NCI-H1105 (cell line): ENCODE results near the gene RAMACL.
"Not testable (repeated sequence)": the region's sequence is repeated elsewhere in the genome, so short reads cannot be mapped to it uniquely, and the experiment has no call there.

Source experiments
- DNase-seq: peaks from one replicate; lab custom pipeline; 2025; lab: John Stamatoyannopoulos, UW

Gene RAMACL

DNA sequence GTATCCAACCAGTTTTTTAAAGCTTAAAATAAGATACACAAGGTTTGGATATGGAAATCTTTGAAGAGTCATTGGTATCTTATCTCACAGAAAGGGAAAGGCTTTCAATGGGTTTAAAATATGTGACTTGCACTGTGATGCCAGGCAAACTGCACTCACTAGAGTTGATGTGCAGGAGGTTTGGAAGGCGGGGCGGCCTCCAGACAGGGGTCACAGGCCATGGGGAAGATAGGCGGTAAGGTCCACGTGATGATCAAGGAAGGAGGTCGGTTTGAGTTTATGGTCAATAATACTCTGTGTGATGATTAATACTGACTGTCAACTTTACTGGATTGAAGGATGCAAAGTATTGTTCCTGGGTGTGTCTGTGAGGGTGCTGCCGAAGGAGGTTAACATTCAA lies 9.5 kb upstream of the RAMACL start:
- no peak for DNase-seq

DNA sequence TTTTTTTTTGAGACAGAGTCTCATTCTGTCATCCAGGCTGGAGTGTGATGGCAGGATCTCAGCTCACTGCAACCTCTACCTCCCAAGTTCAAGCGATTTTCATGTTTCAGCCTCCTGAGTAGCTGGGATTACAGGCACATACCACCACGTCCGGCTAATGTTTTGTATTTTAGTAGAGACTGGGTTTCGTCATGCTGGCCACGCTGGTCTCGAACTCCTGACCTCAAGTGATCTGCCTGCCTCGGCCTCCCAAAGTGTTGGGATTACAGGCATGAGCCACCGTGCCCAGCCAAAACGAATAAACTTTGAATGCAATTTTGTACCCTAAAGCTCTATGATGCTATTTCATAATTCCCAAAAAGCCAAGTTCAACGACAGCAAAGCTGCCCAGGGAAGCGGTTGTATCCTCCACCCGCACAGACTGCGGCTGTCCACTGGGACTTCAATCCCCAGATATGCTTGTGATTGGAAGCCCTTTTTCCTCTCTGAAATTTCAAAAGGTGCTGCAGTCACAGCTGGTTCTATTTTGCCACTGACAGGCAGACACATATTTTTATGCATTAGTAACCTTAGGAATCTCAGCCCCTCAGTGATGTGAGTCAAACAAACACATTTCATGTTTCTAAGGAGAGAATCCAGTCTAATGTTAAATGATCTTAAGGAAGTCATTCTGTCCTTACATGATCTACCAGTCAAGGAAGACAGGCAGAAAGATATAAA lies 8.7 kb upstream of the RAMACL start:
- DNase-seq: no peak

DNA sequence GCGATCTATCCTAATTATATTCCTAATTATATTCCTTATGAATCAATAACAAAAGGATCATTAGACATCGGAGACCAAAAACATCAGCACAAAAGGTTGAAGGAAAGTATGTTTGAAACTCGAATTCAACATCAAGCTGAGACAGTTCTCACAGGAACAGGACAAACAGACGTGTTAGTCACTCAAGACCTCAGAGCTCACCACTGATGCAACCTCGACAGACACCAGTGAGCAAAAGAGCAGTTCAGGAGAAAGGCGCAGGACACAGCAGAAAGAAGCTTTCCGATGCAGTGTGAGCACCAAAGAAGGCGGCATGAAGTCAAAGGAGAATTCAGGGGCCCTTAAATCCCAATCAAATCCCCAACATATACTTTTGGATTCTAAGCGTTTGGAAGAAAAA lies 6.3 kb upstream of the RAMACL start:
- DNase-seq: no peak

DNA sequence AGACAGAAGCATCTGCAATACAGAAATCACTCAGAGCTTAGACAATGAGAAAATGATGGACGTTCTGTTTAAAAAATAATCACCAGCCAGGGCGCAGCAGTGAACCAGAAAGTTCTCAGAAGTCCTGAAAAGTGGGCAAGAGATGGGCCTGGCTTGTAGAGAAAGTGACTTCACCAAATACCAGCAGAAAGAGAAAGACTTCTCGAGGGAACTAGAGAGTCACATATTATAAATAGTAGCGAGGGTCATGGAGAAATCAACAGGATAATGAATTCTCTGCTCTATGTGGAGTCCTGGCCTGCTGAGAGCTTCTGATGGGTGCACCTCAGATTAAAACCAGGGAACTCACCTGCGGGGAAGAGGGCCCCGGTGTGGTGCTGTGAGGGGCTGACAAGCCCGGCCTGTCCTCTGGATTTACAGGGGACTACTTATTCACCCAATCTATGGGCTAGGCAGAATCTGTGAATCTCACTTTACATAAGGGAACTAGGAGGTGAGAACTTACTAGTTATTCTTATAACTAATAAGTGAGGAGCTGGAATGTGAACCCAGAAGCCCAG lies 5.6 kb upstream of the RAMACL start:
- no peak for DNase-seq

DNA sequence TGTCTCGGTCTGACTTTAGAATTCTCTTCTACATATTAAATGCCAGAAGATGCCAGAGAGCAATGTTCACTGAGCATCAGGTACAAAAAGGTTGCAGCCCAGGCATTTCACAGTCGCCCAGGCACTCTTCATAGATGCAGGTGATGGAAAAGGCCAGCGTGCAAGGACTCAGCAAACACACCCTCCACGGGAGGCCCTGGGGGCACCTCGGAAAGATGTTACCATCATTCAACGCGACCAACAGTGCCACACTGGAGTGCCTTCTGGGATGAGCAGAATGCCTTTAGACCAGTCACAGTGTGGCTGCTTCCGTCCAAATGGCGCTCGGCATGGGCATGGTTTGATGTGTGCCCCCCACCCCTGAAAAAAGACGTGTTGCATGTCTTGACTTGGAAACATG lies 4.5 kb upstream of the RAMACL start:
- DNase-seq: no peak

DNA sequence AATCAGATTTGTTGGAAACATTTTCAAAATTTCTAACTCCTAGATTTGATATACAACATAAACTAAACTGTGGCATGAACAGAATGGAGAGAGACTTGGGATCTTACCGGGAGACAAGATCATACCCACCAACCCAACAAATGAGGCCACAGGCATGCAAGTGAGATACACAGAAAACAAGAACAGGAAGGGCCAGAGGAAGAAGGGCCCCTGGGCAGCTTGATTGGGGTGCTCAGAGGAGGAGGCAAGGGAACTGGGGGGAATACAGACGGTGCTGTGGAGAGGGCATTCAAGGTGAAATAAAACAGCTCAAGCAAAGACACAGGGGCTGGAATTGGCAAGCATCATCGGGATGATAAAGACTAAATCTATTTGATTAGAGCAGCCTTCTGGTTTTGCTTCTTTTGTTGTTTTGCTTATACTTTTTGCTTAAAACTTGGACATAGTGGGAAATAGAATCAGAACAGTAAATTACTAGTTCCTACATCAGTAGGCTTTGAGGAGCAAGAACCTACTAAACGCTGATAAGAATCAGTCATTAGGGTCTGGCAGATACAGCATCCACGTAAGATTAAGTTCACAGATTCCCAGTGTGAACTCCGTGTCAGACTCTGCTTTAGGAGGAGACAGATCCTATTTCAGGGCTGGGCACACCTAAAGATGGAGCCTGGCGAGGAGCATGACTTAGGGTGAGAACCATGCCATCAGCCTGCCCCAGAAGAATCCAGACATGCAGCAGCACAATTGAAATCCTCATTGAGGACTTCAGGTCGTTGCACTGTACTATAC lies 3.5 kb upstream of the RAMACL start:
- no peak for DNase-seq

DNA sequence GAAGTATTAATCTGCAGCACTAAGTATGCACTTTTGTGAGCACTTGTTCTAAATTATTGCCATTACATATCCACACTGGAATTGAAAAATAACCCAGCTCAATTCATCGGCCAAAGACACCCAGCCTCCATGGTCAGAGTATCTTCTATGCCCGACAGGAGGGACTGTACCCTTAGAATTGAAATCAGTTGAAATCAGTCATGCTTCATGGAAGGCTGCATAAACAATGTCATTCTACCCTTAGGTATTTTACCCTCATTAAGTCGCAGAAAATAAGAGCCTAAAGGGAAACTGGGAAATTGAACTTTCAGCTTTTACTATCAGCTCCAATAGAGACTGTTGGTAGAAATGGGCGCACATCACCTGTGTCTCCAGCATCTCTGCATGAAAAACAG lies 2.9 kb upstream of the RAMACL start:
- no peak for DNase-seq

DNA sequence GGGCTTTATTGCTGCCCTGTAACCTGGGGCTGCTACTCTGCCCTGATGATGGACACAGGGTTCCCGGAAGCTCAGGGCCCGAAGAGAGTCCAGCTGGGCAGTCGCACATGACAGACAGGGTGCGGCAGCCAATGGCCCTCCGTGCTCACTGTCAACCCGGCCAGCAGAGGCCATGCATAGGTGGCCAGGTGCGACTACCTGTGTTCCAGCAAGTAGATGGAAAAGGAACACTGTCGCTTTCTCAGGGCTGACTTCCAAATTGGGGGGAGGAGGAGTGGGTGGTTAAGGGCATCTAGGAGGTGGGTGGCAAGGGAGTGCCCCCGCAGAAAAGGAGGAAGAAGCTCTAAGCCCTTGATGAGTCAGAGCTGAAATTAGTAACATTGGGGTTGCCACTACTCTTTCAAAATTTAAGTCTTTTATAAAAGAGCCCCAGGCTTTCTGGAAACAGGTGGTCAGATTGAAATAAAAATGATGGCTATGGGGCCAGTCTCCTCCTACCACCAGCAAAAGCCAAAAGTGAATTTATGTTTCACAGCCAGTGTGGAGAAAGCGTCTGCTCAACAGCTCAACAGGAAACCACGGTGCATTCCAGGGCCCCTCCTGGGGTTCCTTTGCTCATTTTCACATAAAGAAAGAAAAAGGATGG lies 2.3 kb upstream of the RAMACL start:
- DNase-seq: no peak

DNA sequence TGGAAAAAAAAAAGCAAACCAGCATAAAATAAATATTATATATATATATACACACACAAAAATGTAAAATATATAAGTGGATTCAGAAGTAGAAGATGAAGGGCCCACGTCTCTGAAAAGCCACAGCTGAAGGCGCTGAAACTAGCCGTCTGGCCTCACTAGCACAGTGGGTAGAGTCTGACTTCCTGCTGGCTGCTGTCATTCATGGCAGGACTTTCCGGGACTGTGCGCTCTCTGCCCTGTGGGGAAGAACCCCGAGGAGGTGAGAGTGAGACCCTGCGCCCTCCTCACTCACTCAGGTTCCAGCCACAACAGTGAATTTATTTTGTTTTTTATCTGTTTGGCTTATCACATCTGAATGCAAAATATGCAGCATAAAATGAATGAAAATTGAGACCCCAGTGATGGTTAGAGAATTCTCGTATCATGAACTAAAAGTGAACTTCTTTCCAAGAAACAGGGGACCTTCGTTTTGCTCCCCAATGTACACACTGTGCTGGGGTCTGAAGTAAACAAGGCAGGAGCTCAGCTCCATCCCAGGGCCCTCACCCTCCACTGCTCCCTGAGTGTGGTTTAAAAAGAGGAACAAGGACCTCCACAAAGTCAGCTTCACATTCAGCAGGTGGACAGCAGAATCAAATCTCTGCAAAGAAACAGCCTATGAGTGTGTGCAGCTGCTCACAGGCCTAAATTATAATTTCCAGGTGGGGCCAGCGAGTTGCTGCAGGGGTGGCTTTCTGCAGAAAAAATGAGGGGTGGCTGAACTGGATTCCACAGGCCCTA lies 1.3 kb upstream of the RAMACL start:
- DNase-seq: no peak

DNA sequence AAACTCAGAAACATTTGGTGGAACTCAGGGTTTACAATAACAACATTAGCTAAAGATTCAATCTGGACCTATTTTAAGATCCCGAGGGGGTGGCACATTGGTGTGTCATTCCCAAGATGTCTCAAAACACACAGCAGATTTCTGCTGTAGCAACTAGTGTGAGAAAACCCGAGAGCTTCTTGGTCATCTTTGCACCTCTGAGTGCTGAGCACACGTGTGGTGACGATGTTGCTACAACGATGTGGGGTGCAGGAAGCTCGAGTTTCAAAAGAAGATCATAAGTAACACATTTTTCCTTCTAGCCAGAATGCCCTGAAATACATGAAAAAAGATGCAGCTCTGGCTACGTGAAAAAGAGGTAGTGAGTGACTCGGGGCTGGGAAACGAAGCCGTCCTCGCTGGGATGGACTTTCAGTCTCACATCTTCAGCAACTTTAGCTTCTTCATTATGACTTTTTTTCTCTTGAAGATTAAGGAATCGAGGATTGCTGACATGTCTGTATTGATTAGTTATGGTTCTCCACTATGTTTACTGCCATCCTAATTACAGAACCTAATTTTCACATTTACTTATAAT lies 1.5 kb downstream of the RAMACL start:
- DNase-seq: no peak

DNA sequence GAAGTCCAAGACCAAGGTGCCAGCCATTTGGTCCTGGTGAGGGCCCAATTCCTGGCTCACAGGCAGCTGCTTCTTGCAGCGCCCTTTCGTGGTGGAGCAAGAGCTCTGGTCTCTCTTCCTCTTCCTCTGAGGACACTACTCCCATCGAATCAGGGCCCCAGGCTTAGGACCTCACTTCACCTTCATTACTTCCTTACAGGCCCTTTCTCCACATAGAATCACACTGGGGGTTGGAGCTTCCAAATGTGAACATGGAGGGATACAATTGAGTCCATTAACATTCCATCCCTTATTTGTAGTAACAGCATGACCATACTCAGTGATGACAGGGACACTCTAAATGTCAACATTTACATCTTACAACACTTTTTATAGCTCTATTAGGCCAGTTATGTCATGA lies 2.3 kb downstream of the RAMACL start:
- no peak for DNase-seq

DNA sequence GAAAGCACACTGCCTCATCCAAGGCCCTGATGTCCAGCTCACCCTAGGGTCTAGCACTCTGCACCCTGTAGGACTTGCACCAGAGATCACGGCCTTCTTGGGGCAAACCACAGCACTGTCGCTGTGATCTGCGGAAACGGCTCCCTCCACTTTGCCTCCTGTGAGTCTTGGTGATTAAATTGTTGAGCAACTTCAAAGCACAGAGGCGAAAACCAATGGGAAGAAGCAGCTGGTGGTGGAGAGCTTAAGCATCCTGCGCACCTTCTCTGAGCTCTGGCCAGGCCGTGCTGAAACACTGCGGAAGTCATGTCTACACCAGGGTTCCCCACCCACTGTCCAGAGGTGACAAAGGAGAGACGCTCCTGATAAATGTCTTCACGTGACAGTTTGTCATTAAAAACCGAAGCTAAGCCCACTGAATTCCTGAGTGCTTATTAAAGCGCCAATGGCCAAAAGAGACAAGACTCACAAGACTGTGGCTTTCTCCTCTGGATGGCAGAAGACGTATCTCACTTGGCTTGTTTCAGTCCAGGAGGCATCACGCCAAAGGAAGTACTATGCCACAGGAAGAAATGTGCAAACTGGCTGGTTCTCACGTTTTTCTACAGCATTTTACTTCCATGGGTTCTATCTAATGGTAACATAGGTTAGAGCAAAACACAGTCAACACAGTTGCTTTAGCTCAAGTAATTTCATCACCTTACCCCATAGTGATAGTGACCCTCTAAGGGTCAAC lies 3.1 kb downstream of the RAMACL start:
- DNase-seq: no peak

DNA sequence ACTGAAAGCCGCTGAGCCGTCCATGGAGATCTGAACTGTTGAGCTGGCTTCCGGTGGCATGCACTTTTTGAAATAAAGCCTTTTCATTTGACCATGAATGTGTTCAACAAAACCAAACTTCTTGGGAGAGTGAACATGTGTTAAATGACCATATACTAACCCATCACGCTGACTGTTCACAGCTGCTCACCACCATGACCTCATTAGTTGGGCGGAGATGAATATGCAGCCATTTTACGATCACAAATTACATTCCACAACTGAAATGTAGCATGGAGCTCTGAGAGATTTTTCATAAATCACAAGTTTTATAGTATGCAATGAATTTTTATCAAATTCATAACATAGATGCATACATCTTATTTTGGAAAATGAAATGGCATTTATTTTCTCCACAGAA lies 4.2 kb downstream of the RAMACL start:
- no peak for DNase-seq

DNA sequence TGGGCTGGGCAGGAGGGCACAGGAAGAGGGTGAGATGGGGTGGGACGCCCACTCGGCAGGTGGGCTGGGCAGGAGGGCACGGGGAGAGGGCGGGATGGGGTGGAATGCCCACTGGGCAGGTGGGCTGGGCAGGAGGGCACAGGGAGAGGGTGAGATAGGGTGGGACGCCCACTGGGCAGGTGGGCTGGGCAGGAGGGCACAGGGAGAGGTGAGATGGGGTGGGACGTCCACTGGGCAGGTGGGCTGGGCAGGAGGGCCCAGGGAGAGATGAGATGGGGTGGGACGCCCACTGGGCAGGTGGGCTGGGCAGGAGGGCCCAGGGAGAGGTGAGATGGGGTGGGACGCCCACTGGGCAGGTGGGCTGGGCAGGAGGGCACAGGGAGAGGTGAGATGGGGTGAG lies 4.7 kb downstream of the RAMACL start:
- not testable (repeated sequence) for DNase-seq

DNA sequence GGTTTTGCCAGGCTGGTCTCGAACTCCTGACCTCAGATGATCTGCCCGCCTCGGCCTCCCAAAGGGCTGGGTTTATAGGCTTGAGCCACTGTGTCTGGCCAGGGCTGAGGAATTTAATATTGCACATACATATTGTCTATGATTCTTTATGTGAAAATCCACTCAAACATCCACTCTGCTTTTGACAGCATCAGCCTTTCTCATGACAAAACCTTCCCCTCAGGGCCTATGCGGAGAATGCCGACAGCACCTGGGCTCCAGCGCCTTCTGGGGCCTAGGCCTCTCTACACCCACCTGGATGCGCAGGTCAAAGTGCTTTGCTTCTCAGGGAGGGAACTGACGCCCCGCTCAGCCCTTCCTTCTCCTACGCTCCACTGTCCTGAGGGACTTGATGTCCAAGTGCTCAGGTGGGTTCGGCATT lies 5.4 kb downstream of the RAMACL start:
- no peak for DNase-seq

DNA sequence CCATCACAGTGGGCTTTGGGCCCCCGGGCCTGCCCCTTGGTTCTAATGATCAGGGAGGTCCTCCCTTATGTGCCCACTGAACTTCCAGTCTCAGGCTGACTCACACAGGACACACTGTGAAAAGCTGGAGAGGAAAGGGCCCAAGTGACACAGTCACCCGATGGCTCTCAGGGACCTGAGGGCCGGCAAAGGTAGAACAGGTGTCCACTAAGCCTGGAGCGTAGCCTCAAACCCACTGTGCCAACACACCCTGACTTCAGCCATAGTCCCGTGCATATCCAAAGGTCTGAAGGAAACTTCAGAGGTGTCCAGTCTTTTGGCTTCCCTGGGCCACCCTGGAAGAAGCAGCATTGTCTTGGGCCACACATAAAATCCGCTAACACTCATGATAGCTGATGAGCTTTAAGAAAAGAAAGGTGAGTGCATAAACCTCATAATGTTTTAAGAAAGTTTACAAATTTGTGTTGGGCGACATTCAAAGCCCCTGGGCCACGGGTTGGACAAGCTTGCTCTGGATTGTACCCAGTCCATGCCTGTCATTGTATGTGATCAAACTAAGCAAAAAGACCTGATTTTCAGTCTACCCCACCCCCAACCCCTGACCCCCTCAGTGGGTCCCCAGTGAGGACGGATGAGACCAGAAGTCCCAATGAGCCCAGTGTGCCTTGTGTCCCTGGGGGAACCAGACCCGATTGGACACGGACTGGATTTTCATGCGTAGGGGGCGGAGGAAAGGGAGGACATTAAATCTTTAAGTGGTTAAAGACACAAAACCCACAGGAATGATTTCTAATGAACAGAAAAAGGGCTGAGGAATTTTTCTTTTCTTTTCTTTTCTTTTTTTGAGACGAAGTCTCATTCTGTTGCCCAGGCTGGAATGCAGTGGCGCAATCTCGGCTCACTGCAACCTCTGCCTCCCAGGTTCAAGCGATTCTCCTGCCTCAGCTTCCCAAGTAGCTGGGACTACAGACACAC lies 6.1 kb downstream of the RAMACL start:
- DNase-seq: no peak

DNA sequence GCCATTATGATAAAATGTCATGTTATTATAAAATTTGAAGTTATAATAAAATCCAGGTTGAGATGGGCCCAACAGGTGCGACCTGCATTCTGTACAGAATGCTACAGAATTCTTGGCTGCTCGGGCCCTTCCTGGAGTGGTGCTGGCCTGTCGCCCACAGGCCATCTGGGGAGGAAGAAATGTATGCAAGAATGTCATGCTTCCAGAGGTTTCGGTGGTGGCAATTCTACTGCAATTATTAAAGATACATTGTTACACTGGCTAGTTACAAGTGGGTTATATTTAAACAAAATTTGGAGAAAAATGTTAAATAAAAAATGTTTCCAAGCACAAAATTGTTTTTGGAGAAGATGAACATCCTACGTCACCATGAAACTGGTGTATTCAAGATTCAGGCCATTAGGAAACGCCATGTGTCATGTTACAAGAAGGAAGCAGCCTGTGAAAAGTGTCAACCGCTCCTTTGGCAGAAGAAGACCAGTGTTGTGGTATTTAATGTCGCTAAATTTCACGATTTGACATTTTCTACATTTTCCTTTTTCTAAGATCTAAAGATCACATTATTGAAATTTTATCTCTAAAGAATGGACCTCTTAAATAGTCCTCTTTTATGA lies 7.1 kb downstream of the RAMACL start:
- DNase-seq: no peak

DNA sequence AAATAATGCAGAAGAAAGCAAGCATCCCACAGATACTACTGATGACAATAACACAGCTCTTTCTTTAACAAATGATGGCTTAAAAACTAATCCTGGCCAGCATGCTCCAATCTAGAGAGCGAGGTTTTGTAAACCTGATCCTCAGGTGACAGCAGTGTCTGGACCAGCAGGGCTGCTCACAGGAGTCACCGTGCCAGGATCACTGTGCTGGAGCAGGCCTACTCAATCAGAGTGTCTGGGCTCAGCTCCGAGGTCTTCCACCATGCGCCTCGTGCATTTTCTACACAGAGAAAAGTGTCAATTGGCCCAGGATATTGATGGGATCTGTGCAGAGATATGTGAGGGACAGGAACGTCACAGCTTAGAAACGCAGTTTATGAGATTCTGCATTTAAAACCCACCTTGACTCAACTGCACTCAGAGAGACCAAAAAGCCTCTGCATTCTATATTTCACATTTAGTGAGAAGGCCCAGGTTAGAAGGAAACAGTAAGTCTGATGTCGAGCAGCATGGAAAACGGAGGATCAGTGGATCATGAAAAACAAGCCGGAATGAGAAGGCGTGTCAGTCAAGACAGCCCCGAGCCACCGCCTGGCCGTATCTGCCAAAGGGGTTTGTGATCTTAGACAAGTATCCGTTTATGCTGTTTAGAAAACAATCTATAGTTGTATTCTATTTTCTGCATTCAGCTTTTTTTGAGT lies 7.8 kb downstream of the RAMACL start:
- no peak for DNase-seq

DNA sequence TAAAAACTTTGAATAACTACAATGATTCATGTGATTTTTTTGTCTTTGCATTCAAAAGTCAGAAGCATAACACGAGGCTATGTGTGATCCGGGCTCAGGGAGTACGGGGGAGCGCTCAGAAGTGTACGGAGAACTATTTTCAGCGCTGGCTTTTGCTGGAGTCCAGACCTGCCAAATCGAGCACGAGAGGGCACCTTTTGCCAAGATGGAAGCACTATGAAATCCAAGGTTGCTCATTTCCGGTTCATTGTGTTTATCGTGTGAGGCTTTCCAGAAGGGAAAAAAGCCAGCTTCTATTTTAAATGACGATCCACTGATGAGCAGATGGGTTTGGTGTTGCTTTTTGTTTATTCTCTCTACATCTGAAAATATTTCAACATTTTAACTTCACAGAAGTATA lies 11.3 kb downstream of the RAMACL start:
- DNase-seq: no peak
